HG03565 (cell line): ENCODE data around the gene PTGES.
"Not testable (repeated sequence)": the region's sequence is repeated elsewhere in the genome, so short reads cannot be mapped to it uniquely, and the experiment has no call there.

ENCODE experiments used
- ATAC-seq: cut with Tn5 transposase; IDR thresholded peaks from one replicate; pipeline ENCODE4 v1.9.1; 2021; ENCODE audit warnings: mild to moderate bottlenecking, moderate library complexity; ENCODE audit not compliant: unreplicated experiment

The PTGES gene

GRCh38 chr9:129752900-129753729 is at the start of gene PTGES:
Gene PTGES (minus strand): TSS chr9:129753042. CDS start chr9:129753012, 30 bp downstream.
- no peak for ATAC-seq

GRCh38 chr9:129801504-129801903 is 48.7 kb upstream of the PTGES start:
- ATAC-seq = no peak

GRCh38 chr9:129798973-129799372 is 46.1 kb upstream of the PTGES start:
- no peak for ATAC-seq

GRCh38 chr9:129796029-129796428 is 43.2 kb upstream of the PTGES start:
- ATAC-seq = not testable (repeated sequence)

GRCh38 chr9:129794549-129794948 is 41.7 kb upstream of the PTGES start:
- no peak for ATAC-seq

GRCh38 chr9:129786481-129786880 is 33.6 kb upstream of the PTGES start:
- ATAC-seq = no peak

GRCh38 chr9:129785866-129786265 is 33.0 kb upstream of the PTGES start:
- ATAC-seq = no peak

GRCh38 chr9:129784970-129785369 is 32.1 kb upstream of the PTGES start:
- ATAC-seq = not testable (repeated sequence)

GRCh38 chr9:129783516-129784361 is 30.9 kb upstream of the PTGES start:
- no peak for ATAC-seq

- ATAC-seq = no peak
Measured at GRCh38 chr9:129781981-129782380, 29.1 kb upstream of the PTGES start.

GRCh38 chr9:129781131-129781530 is 28.3 kb upstream of the PTGES start:
- no peak for ATAC-seq

- ATAC-seq = no peak
Measured at GRCh38 chr9:129779560-129780190, 26.8 kb upstream of the PTGES start.

GRCh38 chr9:129778469-129778868 is 25.6 kb upstream of the PTGES start:
- no peak for ATAC-seq

GRCh38 chr9:129777769-129778130 is 24.9 kb upstream of the PTGES start:
- no peak for ATAC-seq

GRCh38 chr9:129776938-129777768 is 24.3 kb upstream of the PTGES start:
- ATAC-seq = no peak

- no peak for ATAC-seq
Measured at GRCh38 chr9:129776566-129776937, 23.7 kb upstream of the PTGES start.

GRCh38 chr9:129776096-129776495 is 23.3 kb upstream of the PTGES start:
- not testable (repeated sequence) for ATAC-seq

- ATAC-seq = no peak
Measured at GRCh38 chr9:129775448-129775798, 22.6 kb upstream of the PTGES start.

- no peak for ATAC-seq
Measured at GRCh38 chr9:129774791-129775447, 22.1 kb upstream of the PTGES start.
